Suprapubic skin (tissue), 4 donors: ENCODE data around the gene SCIMP.

Source experiments
- CTCF ChIP-seq, 2 donors: fragments of 200-600 bp in 1 of 2; fragments of 450-650 bp in 1 of 2; sonication (generic) in 1 of 2; IDR thresholded peaks; one replicate each; pipeline ENCODE4 v1.5.1; 2016 to 2019; ENCODE audit warnings: antibody characterized with exemption in 2 of 2, mild to moderate bottlenecking in 1 of 2, moderate library complexity in 1 of 2
- POLR2A ChIP-seq, 2 donors: fragments of 450-650 bp; IDR thresholded peaks; one replicate each; pipeline ENCODE4 v1.6.1; 2017; ENCODE audit warnings: antibody characterized with exemption in 2 of 2, mild to moderate bottlenecking in 2 of 2, moderate library complexity in 2 of 2
- POLR2AphosphoS5 ChIP-seq, 3 donors: sonication (generic); formaldehyde crosslinking; IDR thresholded peaks; one replicate each; pipeline ENCODE4 v1.6.1; 2017; ENCODE audit warnings: antibody characterized with exemption in 3 of 3

GRCh38 chr17:5254903-5255521 is 20.4 kb upstream of the SCIMP start:
- TF ChIP-seq CTCF (IDR thresholded peaks at IDR 0.05) (no peak), POLR2A (IDR thresholded peaks at IDR 0.05) (no peak), POLR2AphosphoS5 (IDR thresholded peaks at IDR 0.05) (no peak)
